GM23338 (cell line): ENCODE measurements around the gene SVOPL. TPM values are rescaled to one million over a fixed set of nuclear protein-coding genes. Genes with fewer than 3 reads are reported as not detected.

Experiments used
- ATAC-seq: fragments of 200-7000 bp; cut with Tn5 transposase; 3 replicates; pipeline ENCODE4 v1.9.1; 2020
- DNase-seq: peaks from one replicate; pipeline ENCODE4 v3.0.0-alpha.2; 2015; ENCODE audit warnings: low spot score
- H2AFZ ChIP-seq: fragments of 200-600 bp; sonication (generic); 2 replicates; pipeline ENCODE4 v1.8.0; 2016; ENCODE audit warnings: antibody characterized with exemption, mild to moderate bottlenecking, moderate library complexity
- H3F3A ChIP-seq: fragments of 200-600 bp; sonication (generic); replicated peaks from 2 replicates; pipeline ENCODE4 v1.8.0; 2017; ENCODE audit warnings: antibody characterized with exemption, mixed run types, low read depth
- H3K27ac ChIP-seq: fragments of 200-600 bp; sonication (generic); 2 replicates; pipeline ENCODE4 v1.6.1; 2016; ENCODE audit warnings: low read depth
- H3K27me3 ChIP-seq: fragments of 200-600 bp; sonication (generic); 2 replicates; pipeline ENCODE4 v1.8.0; 2016; ENCODE audit warnings: mild to moderate bottlenecking, mixed run types, moderate library complexity; ENCODE audit not compliant: insufficient read depth
- H3K36me3 ChIP-seq: fragments of 200-600 bp; sonication (generic); 2 replicates; pipeline ENCODE4 v1.8.0; 2016; ENCODE audit warnings: mild to moderate bottlenecking; ENCODE audit not compliant: insufficient read depth
- H3K4me1 ChIP-seq: fragments of 200-600 bp; sonication (generic); 2 replicates; pipeline ENCODE4 v1.8.0; 2016; ENCODE audit warnings: mild to moderate bottlenecking, moderate library complexity; ENCODE audit not compliant: insufficient read depth
- H3K4me2 ChIP-seq: fragments of 200-600 bp; sonication (generic); 2 replicates; pipeline ENCODE4 v1.7.1; 2017; ENCODE audit warnings: mixed run types
- H3K4me3 ChIP-seq: fragments of 200-600 bp; sonication (generic); 2 replicates; pipeline ENCODE4 v1.6.1; 2016; ENCODE audit warnings: mixed run types
- H3K79me2 ChIP-seq: fragments of 200-600 bp; sonication (generic); replicated peaks from 2 replicates; pipeline ENCODE4 v1.8.0; 2017; ENCODE audit warnings: mild to moderate bottlenecking; ENCODE audit not compliant: insufficient read depth
- H3K9me2 ChIP-seq: fragments of 200-600 bp; sonication (generic); 2 replicates; pipeline ENCODE4 v1.8.0; 2017; ENCODE audit not compliant: insufficient read depth
- H4K20me1 ChIP-seq: fragments of 200-600 bp; sonication (generic); replicated peaks from 2 replicates; pipeline ENCODE4 v1.8.0; 2017; ENCODE audit warnings: mild to moderate bottlenecking; ENCODE audit not compliant: insufficient read depth
- H3K27ac Mint-ChIP-seq: 2 replicates; pipeline ENCODE4 v1.8.0; 2020; ENCODE audit warnings: inconsistent platforms, mild to moderate bottlenecking, moderate library complexity, mixed read lengths
- H3K27me3 Mint-ChIP-seq: 3 replicates; pipeline ENCODE4 v1.8.0; 2022; ENCODE audit warnings: low read depth, mild to moderate bottlenecking, moderate library complexity, mixed read lengths, inconsistent platforms; ENCODE audit not compliant: insufficient read depth, poor library complexity
- H3K36me3 Mint-ChIP-seq: 3 replicates; pipeline ENCODE4 v1.8.0; 2021; ENCODE audit warnings: low read depth, mild to moderate bottlenecking, inconsistent platforms, moderate library complexity, mixed read lengths
- H3K4me1 Mint-ChIP-seq: 3 replicates; pipeline ENCODE4 v1.8.0; 2020; ENCODE audit warnings: mild to moderate bottlenecking, inconsistent platforms, mixed read lengths
- H3K4me3 Mint-ChIP-seq: 3 replicates; pipeline ENCODE4 v1.8.0; 2021; ENCODE audit warnings: moderate library complexity, mild to moderate bottlenecking, inconsistent platforms, mixed read lengths
- H3K9me3 Mint-ChIP-seq: 3 replicates; pipeline ENCODE4 v1.8.0; 2020; ENCODE audit warnings: moderate library complexity, mild to moderate bottlenecking, inconsistent platforms, mixed read lengths
- CREB1 ChIP-seq: fragments of 250-450 bp; sonication (Bioruptor Pico); IDR thresholded peaks from 2 replicates; pipeline ENCODE4 v1.5.0; 2020; ENCODE audit warnings: low read depth, mild to moderate bottlenecking, moderate library complexity
- ETS1 ChIP-seq: IDR thresholded peaks from 2 replicates; pipeline ENCODE4 v1.6.1; 2016; ENCODE audit warnings: antibody characterized with exemption
- JUNB ChIP-seq: IDR thresholded peaks from one replicate; pipeline ENCODE4 v1.6.1; 2016; ENCODE audit warnings: antibody characterized with exemption; ENCODE audit not compliant: unreplicated experiment
- NANOG ChIP-seq: IDR thresholded peaks from 2 replicates; pipeline ENCODE4 v1.6.1; 2016; ENCODE audit warnings: antibody characterized with exemption, borderline replicate concordance
- POLR2AphosphoS5 ChIP-seq: IDR thresholded peaks from 2 replicates; pipeline ENCODE4 v1.6.1; 2016; ENCODE audit warnings: antibody characterized with exemption, low read depth
- REST ChIP-seq: IDR thresholded peaks from one replicate; pipeline ENCODE4 v1.6.1; 2018; ENCODE audit warnings: antibody characterized with exemption; ENCODE audit not compliant: unreplicated experiment
- ZNF462 ChIP-seq: fragments of 250-450 bp; sonication (Bioruptor Pico); IDR thresholded peaks from 2 replicates; pipeline ENCODE4 v1.5.0; 2020; ENCODE audit warnings: mild to moderate bottlenecking, moderate library complexity
- polyA plus RNA-seq: library from polyadenylated mRNA; unstranded; fragments of >200 nt; fragmentation: Nextera tagmentation; extraction: Ambion mirVana; gene quantifications from 2 replicates; pipeline ENCODE4 v1.2.1, GENCODE V29; 2016
- total RNA-seq: library from RNA; depleted of rRNA; stranded (reverse); fragments of >200 nt; shearing (Covaris generic); gene quantifications from 2 replicates; pipeline ENCODE4 v1.2.3, GENCODE V29; 2014

The SVOPL gene
- total and polyA plus RNA-seq, 2 experiments from 2014 or later, result 1.4 to 2.1 TPM

- no peak overlapping the region for H3K27ac Mint-ChIP-seq
These were observed 97.4 kb downstream of the SVOPL start for GRCh38 chr7:138603549-138604318.

GRCh38 chr7:138602451-138602850, 98.7 kb downstream of the SVOPL start:
- no peaks in the 10 kb centered on the region for H3K36me3 ChIP-seq
- H2AFZ ChIP-seq, result no peak overlapping the region
- no peak for ATAC-seq
- H3K4me3 Mint-ChIP-seq, result no peak overlapping the region
- peaks cover 23% of the 10 kb centered on the region for H3K36me3 Mint-ChIP-seq
- H3K4me1 ChIP-seq, result no peaks in the 10 kb centered on the region
- H3K27ac ChIP-seq, result no peak overlapping the region
- no peak overlapping the region for H3K4me2 ChIP-seq
- H3K9me2 ChIP-seq, result no peaks in the 10 kb centered on the region
- H3K27me3 Mint-ChIP-seq, result peaks cover 4% of the 10 kb centered on the region
- H3K27me3 ChIP-seq, result no peaks in the 10 kb centered on the region
- no peaks in the 10 kb centered on the region for H3F3A ChIP-seq
- no peaks in the 10 kb centered on the region for H3K79me2 ChIP-seq
- no peaks in the 10 kb centered on the region for H3K4me1 Mint-ChIP-seq
- TF ChIP-seq ETS1 (no peak), REST (no peak), NANOG (no peak), POLR2AphosphoS5 (no peak), ZNF462 (CRISPR knock-in tag) (no peak)
- H3K4me3 ChIP-seq, result no peak overlapping the region
- H3K27ac Mint-ChIP-seq, result no peak overlapping the region
- DNase-seq, result no peak
- H3K9me3 Mint-ChIP-seq, result peaks cover 27% of the 10 kb centered on the region; the same call in 2 of the 3 replicates
- no peaks in the 10 kb centered on the region for H4K20me1 ChIP-seq

More at GRCh38 chr7:138603549-138604318, 97.4 kb downstream of the SVOPL start:
- H3K4me3 Mint-ChIP-seq, result no peak overlapping the region
- no peaks in the 10 kb centered on the region for H4K20me1 ChIP-seq
- H3K9me3 Mint-ChIP-seq, result peaks cover 27% of the 10 kb centered on the region; the same call in 2 of the 3 replicates
- H3K4me3 ChIP-seq, result no peak overlapping the region
- ATAC-seq (no peak), DNase-seq (no peak)
- peaks cover 23% of the 10 kb centered on the region for H3K36me3 Mint-ChIP-seq
- no peaks in the 10 kb centered on the region for H3F3A ChIP-seq
- no peak overlapping the region for H3K4me2 ChIP-seq
- peaks cover 4% of the 10 kb centered on the region for H3K27me3 Mint-ChIP-seq
- no peaks in the 10 kb centered on the region for H3K4me1 Mint-ChIP-seq
- no peaks in the 10 kb centered on the region for H3K27me3 ChIP-seq
- no peaks in the 10 kb centered on the region for H3K36me3 ChIP-seq
- no peaks in the 10 kb centered on the region for H3K9me2 ChIP-seq
- no peak overlapping the region for H2AFZ ChIP-seq
- H3K4me1 ChIP-seq, result no peaks in the 10 kb centered on the region
- TF ChIP-seq NANOG (no peak), CREB1 (CRISPR knock-in tag) (no peak), JUNB (no peak)
- no peaks in the 10 kb centered on the region for H3K79me2 ChIP-seq
- no peak overlapping the region for H3K27ac ChIP-seq
